K562 (cell line): ENCODE measurements around the gene STUB1. TPM values are rescaled to one million over a fixed set of nuclear protein-coding genes. Genes with fewer than 3 reads are reported as not detected.

ENCODE experiments used
- ATF1 ChIP-seq, 2 experiments: fragments of 450-650 bp in 1 of 2; IDR thresholded peaks; 2 replicates each; pipeline ENCODE4 v1.6.1; 2016; ENCODE audit warnings: missing compliant biosample characterization in 1 of 2, missing genetic modification characterization in 1 of 2
- CBFA2T2 ChIP-seq: fragments of 450-650 bp; conservative IDR thresholded peaks from 2 replicates; pipeline ENCODE4 v1.6.1; 2017; ENCODE audit warnings: mild to moderate bottlenecking
- CBX3 ChIP-seq, 2 experiments: IDR thresholded peaks; 1 replicate in 1 of 2; 2 replicates in 1 of 2; pipeline ENCODE4 v1.6.1; 2012; ENCODE audit warnings: inconsistent platforms in 2 of 2, low read length in 2 of 2, borderline replicate concordance in 1 of 2, control low read depth in 1 of 2
- CCNT2 ChIP-seq: IDR thresholded peaks from 2 replicates; pipeline ENCODE4 v1.6.1; 2011; ENCODE audit warnings: borderline replicate concordance, low read depth, mild to moderate bottlenecking, moderate library complexity, mixed read lengths, low read length; ENCODE audit not compliant: insufficient read length; ENCODE audit errors: extremely low read depth
- CXXC5 ChIP-seq: fragments of 250-450 bp; sonication (Bioruptor Pico); IDR thresholded peaks from 2 replicates; pipeline ENCODE4 v1.8.0; 2022; ENCODE audit warnings: inconsistent platforms, mild to moderate bottlenecking, moderate library complexity
- DNMT1 ChIP-seq: fragments of 450-650 bp; IDR thresholded peaks from 2 replicates; pipeline ENCODE4 v1.6.1; 2016; ENCODE audit warnings: antibody characterized with exemption, mild to moderate bottlenecking
- E2F8 ChIP-seq: fragments of 450-650 bp; IDR thresholded peaks from 2 replicates; pipeline ENCODE4 v1.7.1; 2018; ENCODE audit warnings: mild to moderate bottlenecking, low read depth; ENCODE audit not compliant: partially characterized antibody
- ESRRA ChIP-seq: fragments of 450-650 bp; IDR thresholded peaks from 2 replicates; pipeline ENCODE4 v1.6.1; 2014; ENCODE audit warnings: low read depth, mild to moderate bottlenecking, moderate library complexity, borderline replicate concordance
- HMGN3 ChIP-seq: IDR thresholded peaks from 2 replicates; pipeline ENCODE4 v1.6.1; 2011; ENCODE audit warnings: borderline replicate concordance, low read depth, mild to moderate bottlenecking, mixed read lengths, low read length; ENCODE audit not compliant: insufficient read length; ENCODE audit errors: extremely low read depth
- KDM5B ChIP-seq: fragments of 200-600 bp; sonication (generic); IDR thresholded peaks from 2 replicates; pipeline ENCODE4 v1.6.1; 2012; ENCODE audit warnings: low read depth, mild to moderate bottlenecking, moderate library complexity, low read length, control low read depth, inconsistent platforms; ENCODE audit not compliant: insufficient replicate concordance
- NELFE ChIP-seq: IDR thresholded peaks from 2 replicates; pipeline ENCODE4 v1.6.1; 2011; ENCODE audit warnings: mild to moderate bottlenecking; ENCODE audit not compliant: insufficient read depth, insufficient read length
- PHF8 ChIP-seq: fragments of 200-600 bp; sonication (generic); IDR thresholded peaks from 2 replicates; pipeline ENCODE4 v1.6.1; 2012; ENCODE audit warnings: mixed run types, mild to moderate bottlenecking, inconsistent platforms, low read length, moderate library complexity, borderline replicate concordance
- PREB ChIP-seq: sonication (generic); formaldehyde crosslinking; IDR thresholded peaks from 2 replicates; pipeline ENCODE4 v1.8.1; 2023; ENCODE audit warnings: mild to moderate bottlenecking, missing genetic modification reagents
- RBM22 ChIP-seq: fragments of 200-400 bp; formaldehyde crosslinking; IDR thresholded peaks from 2 replicates; pipeline ENCODE4 v1.6.1; 2018; ENCODE audit warnings: low read length, low read depth; ENCODE audit not compliant: poor library complexity, severe bottlenecking
- SP1 ChIP-seq: sonication (generic); formaldehyde crosslinking; IDR thresholded peaks from 2 replicates; pipeline ENCODE4 v1.8.1; 2022; ENCODE audit warnings: mild to moderate bottlenecking, missing genetic modification reagents
- TCF7L2 ChIP-seq: fragments of 150-350 bp; IDR thresholded peaks from 2 replicates; pipeline ENCODE4 v1.6.1; 2016; ENCODE audit warnings: low read depth, mild to moderate bottlenecking, low read length, moderate library complexity
- TFAM ChIP-seq: fragments of 250-450 bp; sonication (Bioruptor Pico); conservative IDR thresholded peaks from 2 replicates; pipeline ENCODE4 v1.5.0; 2021; ENCODE audit warnings: mild to moderate bottlenecking, moderate library complexity
- U2AF1 ChIP-seq: fragments of 200-400 bp; formaldehyde crosslinking; optimal IDR thresholded peaks from 2 replicates; pipeline ENCODE3; 2017; ENCODE audit warnings: mild to moderate bottlenecking, low read depth, low read length, moderate library complexity
- USF1 ChIP-seq: sonication (generic); formaldehyde crosslinking; IDR thresholded peaks from 2 replicates; pipeline ENCODE4 v1.9.0; 2022; ENCODE audit warnings: mild to moderate bottlenecking, missing genetic modification reagents
- ZNF436 ChIP-seq: fragments of 250-450, 450-650 bp; sonication (Bioruptor Pico); formaldehyde crosslinking; IDR thresholded peaks from 2 replicates; pipeline ENCODE4 v1.7.0; 2020; ENCODE audit warnings: mild to moderate bottlenecking
- ZNF586 ChIP-seq: fragments of 450-650 bp; formaldehyde crosslinking; conservative IDR thresholded peaks from 2 replicates; pipeline ENCODE4 v1.4.0; 2020; ENCODE audit warnings: mild to moderate bottlenecking, moderate library complexity
- polyA plus RNA-seq, 8 experiments: library from polyadenylated mRNA; depleted of rRNA in 4 of 8; stranded (reverse) in 5 of 8; unstranded in 3 of 8; fragments of >200 nt; fragmentation: Nextera tagmentation in 2 of 8; fragmentation: Illumina TruSeq in 1 of 8; extraction: Ambion mirVana in 2 of 8; extraction: Trizol in 1 of 8; gene quantifications; 2 replicates each; pipeline versions ENCODE4 v1.2.1 to v1.2.3, GENCODE V29; 2011 to 2014; ENCODE audit warnings: inconsistent platforms in 1 of 8, missing spikeins in 1 of 8
- total RNA-seq, 7 experiments: library from RNA; depleted of rRNA in 6 of 7; stranded (reverse); fragments of >200 nt in 6 of 7; fragmentation: Illumina TruSeq in 2 of 7; extraction: Trizol in 2 of 7; gene quantifications; 2 replicates each; pipeline versions ENCODE4 v1.2.1 to v1.2.3, GENCODE V29; 2011 to 2021; ENCODE audit warnings: low replicate concordance in 1 of 7

The STUB1 gene
- total and polyA plus RNA-seq, 9 of the 15 experiments (the other 6 are each of a cell fraction or from before 2014, with no cell fraction given): 10.6 to 251 (median 152) TPM

- TF ChIP-seq PREB: no peak
- 0 out of 2 replicates have a peak, but pooled peaks have one; percentile 3 for TF ChIP-seq ZNF586 (CRISPR knock-in tag)
- TF ChIP-seq NELFE: no peak
- TF ChIP-seq HMGN3: peak; percentile 83
- TF ChIP-seq CBFA2T2: no peak
- TF ChIP-seq SP1 (CRISPR knock-in tag): peak; percentile 77
- TF ChIP-seq U2AF1: no peak
- TF ChIP-seq RBM22: peak; percentile 77
- peak; percentile 75 for TF ChIP-seq ESRRA
- TF ChIP-seq CXXC5 (CRISPR knock-in tag): peak; percentile 71; the same call in 1 of the 2 replicates
- peak; percentile 14; the same call in 1 of the 2 replicates for TF ChIP-seq USF1 (CRISPR knock-in tag)
- peak; percentile 54 for TF ChIP-seq KDM5B
- TF ChIP-seq TFAM (CRISPR knock-in tag): no peak
- peak in 1 of 2 experiments; percentile 73; a peak in 1 of 3 replicates for TF ChIP-seq CBX3 (IDR thresholded peaks at IDR 0.05; ENCODE audit: borderline replicate concordance in 1 of 2, low read length in 2 of 2)
- TF ChIP-seq DNMT1: no peak
- peak; percentile 49 for TF ChIP-seq E2F8
- TF ChIP-seq ATF1 (CRISPR knock-in tag; IDR thresholded peaks at IDR 0.05): no peak
- peak; percentile 64 for TF ChIP-seq ATF1 (tag; IDR thresholded peaks at IDR 0.05)
- peak; percentile 99 for TF ChIP-seq ZNF436 (CRISPR knock-in tag)
- peak; percentile 42; the same call in 1 of the 2 replicates for TF ChIP-seq PHF8
- no peak for TF ChIP-seq CCNT2
- no peak for TF ChIP-seq TCF7L2
Measured at GRCh38 chr16:674968-675883, 5.0 kb upstream of the STUB1 start, which contains the start of gene RHBDL1 (continued).
